GM12878 (cell line): ENCODE data around the gene MPIG6B.

Experiments used
- BACH1 ChIP-seq: fragments of 450-650 bp; IDR thresholded peaks from 2 replicates; pipeline ENCODE4 v1.6.1; 2017; ENCODE audit warnings: mild to moderate bottlenecking, borderline replicate concordance
- E2F4 ChIP-seq: IDR thresholded peaks from 2 replicates; pipeline ENCODE4 v1.6.1; 2012; ENCODE audit warnings: low read depth, low read length, improper control_type of control experiment
- EZH2 ChIP-seq: IDR thresholded peaks from 2 replicates; pipeline ENCODE4 v1.6.1; 2012; ENCODE audit warnings: low read depth, mild to moderate bottlenecking, control low read depth, inconsistent platforms, low read length, borderline replicate concordance; ENCODE audit not compliant: control insufficient read depth
- JUND ChIP-seq: IDR thresholded peaks from 2 replicates; pipeline ENCODE4 v1.6.1; 2012; ENCODE audit warnings: low read depth, mild to moderate bottlenecking, low read length, improper control_type of control experiment, moderate library complexity
- NFXL1 ChIP-seq: fragments of 450-650 bp; IDR thresholded peaks from 2 replicates; pipeline ENCODE4 v1.6.1; 2017; ENCODE audit warnings: antibody characterized with exemption, mild to moderate bottlenecking, borderline replicate concordance
- PAX5 ChIP-seq: IDR thresholded peaks from 2 replicates; pipeline ENCODE4 v1.6.1; 2011; ENCODE audit warnings: low read depth, low read length, borderline replicate concordance
- ZNF274 ChIP-seq: IDR thresholded peaks from one replicate; pipeline ENCODE4 v1.8.0; 2011; ENCODE audit not compliant: insufficient read length, insufficient read depth
- TF ChIP-seq, protein P1 (sequence below): IDR thresholded peaks from 2 replicates; pipeline ENCODE4 v1.6.1; 2012; ENCODE audit warnings: low read depth, low read length, improper control_type of control experiment
- TF ChIP-seq, protein P2 (sequence below), 3 experiments: IDR thresholded peaks in 2 of 3; conservative IDR thresholded peaks in 1 of 3; 2 replicates each; pipeline ENCODE4 v1.5.1; 2011; ENCODE audit warnings: low read depth in 3 of 3, low read length in 3 of 3, mild to moderate bottlenecking in 3 of 3, control low read depth in 2 of 3, moderate library complexity in 2 of 3, inconsistent platforms in 1 of 3, mixed read lengths in 1 of 3; ENCODE audit not compliant: control insufficient read depth in 2 of 3, insufficient read depth in 1 of 3; ENCODE audit errors: extremely low read depth in 1 of 3
- TF ChIP-seq, protein P3 (sequence below): fragments of 450-650 bp; IDR thresholded peaks from 2 replicates; pipeline ENCODE4 v1.6.1; 2017; ENCODE audit warnings: mild to moderate bottlenecking

GRCh38 chr6:31710523-31711219 lies 12.5 kb upstream of the MPIG6B start:
- TF ChIP-seq, protein P1, sequence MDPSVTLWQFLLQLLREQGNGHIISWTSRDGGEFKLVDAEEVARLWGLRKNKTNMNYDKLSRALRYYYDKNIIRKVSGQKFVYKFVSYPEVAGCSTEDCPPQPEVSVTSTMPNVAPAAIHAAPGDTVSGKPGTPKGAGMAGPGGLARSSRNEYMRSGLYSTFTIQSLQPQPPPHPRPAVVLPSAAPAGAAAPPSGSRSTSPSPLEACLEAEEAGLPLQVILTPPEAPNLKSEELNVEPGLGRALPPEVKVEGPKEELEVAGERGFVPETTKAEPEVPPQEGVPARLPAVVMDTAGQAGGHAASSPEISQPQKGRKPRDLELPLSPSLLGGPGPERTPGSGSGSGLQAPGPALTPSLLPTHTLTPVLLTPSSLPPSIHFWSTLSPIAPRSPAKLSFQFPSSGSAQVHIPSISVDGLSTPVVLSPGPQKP, result no peak
- no peak for TF ChIP-seq NFXL1
- no peak for TF ChIP-seq BACH1
- TF ChIP-seq JUND, result no peak
- TF ChIP-seq, protein P2, sequence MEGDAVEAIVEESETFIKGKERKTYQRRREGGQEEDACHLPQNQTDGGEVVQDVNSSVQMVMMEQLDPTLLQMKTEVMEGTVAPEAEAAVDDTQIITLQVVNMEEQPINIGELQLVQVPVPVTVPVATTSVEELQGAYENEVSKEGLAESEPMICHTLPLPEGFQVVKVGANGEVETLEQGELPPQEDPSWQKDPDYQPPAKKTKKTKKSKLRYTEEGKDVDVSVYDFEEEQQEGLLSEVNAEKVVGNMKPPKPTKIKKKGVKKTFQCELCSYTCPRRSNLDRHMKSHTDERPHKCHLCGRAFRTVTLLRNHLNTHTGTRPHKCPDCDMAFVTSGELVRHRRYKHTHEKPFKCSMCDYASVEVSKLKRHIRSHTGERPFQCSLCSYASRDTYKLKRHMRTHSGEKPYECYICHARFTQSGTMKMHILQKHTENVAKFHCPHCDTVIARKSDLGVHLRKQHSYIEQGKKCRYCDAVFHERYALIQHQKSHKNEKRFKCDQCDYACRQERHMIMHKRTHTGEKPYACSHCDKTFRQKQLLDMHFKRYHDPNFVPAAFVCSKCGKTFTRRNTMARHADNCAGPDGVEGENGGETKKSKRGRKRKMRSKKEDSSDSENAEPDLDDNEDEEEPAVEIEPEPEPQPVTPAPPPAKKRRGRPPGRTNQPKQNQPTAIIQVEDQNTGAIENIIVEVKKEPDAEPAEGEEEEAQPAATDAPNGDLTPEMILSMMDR (IDR thresholded peaks at IDR 0.05 in 2 of 3, conservative IDR thresholded peaks at IDR 0.05 in 1 of 3; ENCODE audit: control insufficient read depth in 2 of 3, extremely low read depth in 1 of 3, insufficient read depth in 1 of 3, low read depth in 3 of 3, low read length in 3 of 3), result no peak
- no peak for TF ChIP-seq E2F4
- no peak for TF ChIP-seq EZH2
- TF ChIP-seq ZNF274, result no peak
- no peak for TF ChIP-seq PAX5
- TF ChIP-seq, protein P3, sequence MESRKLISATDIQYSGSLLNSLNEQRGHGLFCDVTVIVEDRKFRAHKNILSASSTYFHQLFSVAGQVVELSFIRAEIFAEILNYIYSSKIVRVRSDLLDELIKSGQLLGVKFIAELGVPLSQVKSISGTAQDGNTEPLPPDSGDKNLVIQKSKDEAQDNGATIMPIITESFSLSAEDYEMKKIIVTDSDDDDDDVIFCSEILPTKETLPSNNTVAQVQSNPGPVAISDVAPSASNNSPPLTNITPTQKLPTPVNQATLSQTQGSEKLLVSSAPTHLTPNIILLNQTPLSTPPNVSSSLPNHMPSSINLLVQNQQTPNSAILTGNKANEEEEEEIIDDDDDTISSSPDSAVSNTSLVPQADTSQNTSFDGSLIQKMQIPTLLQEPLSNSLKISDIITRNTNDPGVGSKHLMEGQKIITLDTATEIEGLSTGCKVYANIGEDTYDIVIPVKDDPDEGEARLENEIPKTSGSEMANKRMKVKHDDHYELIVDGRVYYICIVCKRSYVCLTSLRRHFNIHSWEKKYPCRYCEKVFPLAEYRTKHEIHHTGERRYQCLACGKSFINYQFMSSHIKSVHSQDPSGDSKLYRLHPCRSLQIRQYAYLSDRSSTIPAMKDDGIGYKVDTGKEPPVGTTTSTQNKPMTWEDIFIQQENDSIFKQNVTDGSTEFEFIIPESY, result no peak
